ENCODE results near the gene IL34.
A peak's percentile ranks its signal among the peaks of the same experiment; 100 is the strongest.
"Not testable (repeated sequence)": the region's sequence is repeated elsewhere in the genome, so short reads cannot be mapped to it uniquely, and the experiment has no call there.

IL34 gene

DNA sequence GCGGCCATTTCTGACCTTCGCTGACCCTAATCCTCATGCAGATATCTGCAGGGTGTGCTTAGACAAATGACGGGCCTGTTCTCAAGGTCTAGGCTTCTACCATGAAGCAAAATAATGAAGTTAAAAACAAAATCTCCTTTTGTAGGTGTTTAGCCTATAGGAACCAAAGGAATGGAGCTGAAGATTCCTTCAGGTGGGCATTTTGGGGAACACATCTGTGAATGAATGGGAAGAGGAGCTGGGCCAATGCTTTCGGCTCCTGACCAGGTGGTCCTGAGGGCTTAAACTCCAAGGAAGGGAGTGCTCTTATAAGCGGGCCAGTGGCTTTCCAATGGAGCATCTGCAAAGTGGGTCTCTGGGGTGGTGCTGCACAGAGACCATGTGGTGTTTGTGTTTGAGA is 14.1 kb upstream of the IL34 start:
- DNase-seq (ENCODE audit: low read depth in 3 of 3) = no peak

DNA sequence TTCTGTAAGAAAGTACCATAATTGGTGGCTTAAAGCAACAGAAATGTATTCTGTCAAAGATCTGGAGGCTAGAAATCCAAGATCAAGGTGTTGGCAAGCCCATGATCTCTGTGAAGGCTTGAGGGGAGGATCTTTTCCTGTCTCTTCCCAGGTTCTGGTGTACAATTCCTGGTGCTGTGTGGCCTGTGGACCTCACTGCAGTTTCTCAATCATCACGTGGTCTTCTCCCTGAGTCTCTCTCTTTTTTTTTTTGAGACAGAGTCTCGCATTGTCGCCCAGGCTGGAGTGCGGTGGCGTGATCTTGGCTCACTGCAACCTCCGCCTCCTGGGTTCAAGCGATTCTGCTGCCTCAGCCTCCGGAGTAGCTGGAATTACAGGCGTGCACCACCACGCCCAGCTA is 12.7 kb upstream of the IL34 start:
- not testable (repeated sequence) for DNase-seq (ENCODE audit: low read depth in 3 of 3)

DNA sequence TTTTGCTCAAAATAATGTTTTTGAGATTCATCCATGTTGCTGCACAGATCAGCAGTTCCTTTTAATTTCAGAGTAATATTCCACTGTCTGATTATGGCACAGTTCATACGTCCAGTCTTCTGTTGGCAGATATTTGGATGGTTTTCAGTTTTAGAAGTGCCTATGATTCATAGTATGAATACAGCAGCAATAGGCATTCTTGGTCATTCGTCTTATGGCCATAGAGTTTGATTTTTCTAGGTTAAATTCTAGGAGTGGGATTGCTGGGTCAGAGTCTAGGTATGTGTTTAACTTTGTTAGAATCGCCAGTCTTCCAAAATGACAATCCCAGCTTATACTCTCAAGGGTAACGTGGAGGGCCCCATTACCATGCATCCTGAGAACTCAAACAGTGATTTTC is 11.5 kb upstream of the IL34 start:
- DNase-seq (ENCODE audit: low read depth in 3 of 3) = no peak

DNA sequence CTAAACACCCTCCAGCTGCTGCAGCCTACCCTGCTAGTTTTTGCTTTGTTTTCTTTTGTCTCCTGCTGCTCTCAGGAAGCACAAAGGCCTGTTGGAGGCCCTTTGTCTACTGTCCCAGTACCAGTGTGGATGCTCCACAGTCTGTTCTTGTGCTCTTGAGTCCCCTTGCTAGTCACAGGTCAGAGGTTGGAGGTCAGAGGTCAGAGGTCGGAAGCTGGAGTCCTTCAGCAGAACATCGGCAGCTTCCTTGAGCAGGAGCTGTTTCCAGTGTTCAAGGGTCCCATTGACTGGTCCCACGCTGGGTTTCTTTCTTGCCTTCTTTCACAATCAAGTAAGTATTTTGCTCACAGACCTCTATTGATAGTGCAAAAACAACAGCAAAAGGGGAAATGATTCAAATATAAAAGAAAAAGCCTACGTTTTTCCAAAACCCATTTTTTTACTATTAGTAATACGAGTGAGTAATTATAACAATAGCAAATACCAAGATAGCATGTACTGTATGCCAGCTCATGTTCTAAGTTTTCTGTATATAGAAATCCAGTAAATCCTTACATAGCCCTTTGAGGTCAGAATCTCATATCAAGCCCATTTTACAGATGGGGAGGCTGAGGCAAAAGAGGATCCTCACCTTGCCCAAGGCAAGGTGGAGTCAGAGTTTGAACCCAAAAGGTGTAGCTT is 10.9 kb upstream of the IL34 start:
- DNase-seq (ENCODE audit: low read depth in 3 of 3) = no peak

DNA sequence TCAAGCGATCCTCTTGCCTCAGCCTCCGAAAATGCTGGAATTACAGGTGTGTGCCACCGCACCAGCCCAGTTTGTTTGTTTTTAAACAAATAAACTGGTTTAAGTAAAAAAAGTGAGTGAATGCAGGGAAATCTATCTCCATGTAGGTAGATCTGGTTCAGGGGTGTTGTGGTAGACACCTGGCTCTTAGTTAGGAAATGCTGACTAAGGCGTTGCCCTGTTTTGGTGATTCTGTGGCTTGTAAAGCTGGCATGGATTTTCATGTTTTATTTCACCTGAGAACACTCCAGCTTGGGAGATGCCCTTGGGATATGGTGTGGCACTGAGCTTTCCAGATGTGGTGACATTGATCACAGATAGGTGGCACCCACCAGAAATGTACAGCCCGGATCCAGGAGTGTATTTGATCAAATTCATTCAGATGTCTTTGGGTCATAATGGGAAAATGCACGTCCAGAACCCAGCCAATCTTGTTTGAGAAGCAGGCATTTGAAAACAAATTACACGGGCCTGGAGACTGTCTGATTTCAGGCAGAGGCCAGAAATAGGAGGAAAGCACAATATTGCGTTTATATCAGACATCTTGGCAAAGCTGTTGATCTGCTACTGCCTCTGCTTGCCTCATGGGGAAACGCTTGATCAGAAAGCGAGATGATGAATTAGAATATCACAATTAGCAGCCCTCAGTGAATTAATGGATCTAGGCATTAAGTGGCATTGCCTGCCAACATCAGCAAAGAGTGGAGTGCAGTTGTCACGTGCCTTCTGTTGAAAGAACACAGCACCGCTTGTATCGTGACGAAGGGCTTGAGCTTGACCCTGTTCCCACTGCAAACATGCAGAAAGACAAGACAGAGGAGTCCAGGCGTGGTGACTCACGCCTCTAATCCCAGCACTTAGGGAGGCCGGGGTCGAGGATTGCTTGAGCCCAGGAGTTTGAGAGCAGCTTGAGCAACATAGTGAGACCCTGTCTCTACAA is 7.3 kb upstream of the IL34 start:
- DNase-seq (ENCODE audit: low read depth in 3 of 3) = no peak

DNA sequence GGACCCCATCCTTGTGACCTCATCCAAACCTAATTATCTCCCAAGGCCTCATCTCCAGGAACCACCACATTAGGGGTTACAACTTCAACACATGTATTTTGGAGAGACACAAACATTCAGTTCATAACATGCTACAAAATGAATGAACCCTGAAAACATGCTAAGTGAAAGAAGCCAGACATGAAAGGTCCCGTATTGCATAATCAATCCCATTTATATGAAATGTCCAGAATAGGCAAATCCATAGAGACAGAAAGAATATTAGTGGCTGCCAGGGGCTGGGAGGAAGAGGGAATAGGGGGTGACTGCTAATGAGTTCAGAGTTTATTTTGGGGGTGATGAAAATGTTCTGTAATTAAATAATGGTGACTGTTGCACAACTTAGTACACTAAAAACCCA is 3.7 kb upstream of the IL34 start:
- no peak for DNase-seq (ENCODE audit: low read depth in 3 of 3)

DNA sequence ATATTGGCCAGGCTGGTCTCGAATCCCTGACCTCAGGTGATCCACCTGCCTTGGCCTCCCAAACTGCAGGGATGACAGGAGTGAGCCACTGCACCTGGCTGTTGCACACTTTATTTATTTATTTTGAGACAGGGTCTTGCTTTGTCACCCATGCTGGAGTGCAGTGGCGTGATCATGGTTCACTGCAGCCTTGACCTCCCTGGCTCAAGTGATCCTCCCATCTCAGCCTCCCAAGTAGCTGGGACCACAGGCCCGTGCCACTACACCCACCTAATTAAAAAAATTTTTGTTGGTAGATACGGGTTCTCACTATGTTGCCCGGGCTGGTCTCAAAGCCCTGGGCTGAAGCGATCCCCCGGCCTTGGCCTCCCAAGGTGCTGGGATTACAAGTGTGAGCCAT is 3.1 kb upstream of the IL34 start:
- not testable (repeated sequence) for DNase-seq (ENCODE audit: low read depth in 3 of 3)

DNA sequence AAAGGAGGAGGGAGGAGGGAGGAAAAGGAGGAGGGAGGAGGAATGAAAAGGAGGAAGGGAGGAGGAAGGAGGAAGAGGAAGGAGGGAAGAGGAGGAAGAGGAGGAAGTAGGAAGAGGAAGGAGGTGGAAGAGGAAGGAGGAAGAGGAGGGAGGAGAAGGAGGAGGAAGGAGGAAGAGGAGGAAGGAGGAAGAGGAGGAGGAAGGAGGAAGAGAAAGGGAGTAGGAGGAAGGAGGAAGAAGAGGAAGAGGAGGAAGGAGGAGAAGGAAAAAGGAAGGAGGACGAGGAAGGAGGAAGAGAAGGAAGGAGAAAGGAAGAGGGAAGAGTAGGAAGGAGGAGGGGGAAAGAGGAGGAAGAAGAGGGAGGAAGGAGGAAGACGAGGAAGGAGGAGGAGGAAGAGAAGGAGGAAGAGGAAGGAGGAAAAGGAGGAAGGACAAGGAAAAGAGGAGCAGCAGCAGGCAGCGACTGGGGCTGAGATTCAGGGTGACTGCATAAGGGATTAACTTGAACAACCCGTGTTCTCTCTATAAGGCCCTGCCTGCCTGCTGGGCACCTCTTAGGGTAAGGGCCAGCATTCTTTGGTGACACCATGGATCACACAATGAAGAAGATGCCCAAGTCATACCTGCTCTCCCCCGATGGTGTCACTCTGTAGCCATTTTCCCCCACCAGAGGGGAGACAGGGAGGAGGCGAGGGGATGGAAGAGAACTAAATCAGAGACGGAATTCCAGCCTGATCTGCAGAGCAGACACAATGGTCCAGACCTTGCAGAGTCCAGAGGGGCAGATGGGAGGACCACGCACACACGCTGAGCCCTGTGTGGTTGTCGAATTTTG is 1.4 kb upstream of the IL34 start:
- DNase-seq (ENCODE audit: low read depth in 3 of 3) = no peak

DNA sequence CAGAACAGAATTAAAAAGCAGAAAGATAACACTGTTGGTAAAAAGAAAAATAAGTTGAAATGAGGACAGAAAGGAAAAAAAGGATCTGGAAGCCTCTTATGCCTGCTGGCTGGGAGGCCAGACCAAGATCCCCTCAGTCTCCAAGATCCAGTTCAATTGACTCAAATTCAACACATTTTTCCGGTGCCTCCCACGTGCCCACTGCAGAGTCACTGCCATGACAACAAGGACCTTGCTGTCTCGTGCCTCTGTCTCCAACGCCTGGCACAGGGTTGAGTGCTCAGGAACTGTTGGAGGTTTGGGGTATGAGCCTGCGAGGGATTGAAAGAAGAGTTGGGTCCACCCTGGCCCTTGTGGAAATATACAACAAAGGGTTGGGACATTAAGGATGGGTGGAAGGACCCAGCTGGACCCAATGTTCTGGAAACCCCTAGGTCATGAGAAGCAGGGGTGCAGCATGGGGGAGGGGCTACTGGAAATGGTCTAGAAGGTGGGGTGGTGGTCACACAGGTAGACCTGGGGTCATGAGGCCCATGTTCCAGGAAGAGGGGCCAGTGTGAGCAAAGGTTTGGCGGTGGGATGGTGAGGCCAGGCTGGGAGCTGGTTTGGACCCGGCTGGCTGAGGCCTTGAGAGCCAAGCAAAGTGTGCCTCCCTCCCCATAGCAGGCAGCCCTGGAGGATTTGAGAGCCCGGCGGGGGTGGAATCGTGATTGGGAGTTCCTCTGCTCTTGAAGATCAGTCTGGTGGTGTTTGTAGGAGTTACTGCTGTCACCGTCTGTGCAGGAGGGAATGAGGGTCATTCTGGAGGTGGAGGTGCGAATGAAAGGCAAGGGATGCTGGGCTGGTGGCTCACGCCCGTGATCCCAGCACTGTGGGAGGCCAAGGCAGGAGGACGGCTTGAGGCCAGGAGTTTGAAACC is 1.3 kb downstream of the IL34 start:
- DNase-seq (ENCODE audit: low read depth in 3 of 3) = no peak

DNA sequence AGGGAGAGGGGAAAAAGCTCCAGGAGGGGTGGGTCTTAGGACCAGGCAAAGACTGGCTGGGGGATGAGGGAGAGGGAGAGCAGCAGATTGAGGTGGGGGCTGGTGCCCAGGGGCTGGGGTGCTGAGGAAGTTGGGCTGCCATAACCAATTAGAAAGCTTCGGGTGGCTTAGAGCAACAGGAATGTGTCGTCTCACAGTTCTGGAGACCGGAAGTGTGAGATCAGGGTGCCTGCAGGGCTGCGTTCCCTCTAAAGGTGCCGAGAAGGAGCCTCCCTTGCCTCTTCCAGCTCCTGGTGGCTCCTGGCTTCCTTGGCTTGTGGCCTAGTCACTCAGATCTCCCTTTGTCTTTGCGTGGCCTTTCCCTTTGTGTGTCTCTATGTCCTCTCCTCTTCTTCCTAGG is 2.2 kb downstream of the IL34 start:
- no peak for DNase-seq (ENCODE audit: low read depth in 3 of 3)

DNA sequence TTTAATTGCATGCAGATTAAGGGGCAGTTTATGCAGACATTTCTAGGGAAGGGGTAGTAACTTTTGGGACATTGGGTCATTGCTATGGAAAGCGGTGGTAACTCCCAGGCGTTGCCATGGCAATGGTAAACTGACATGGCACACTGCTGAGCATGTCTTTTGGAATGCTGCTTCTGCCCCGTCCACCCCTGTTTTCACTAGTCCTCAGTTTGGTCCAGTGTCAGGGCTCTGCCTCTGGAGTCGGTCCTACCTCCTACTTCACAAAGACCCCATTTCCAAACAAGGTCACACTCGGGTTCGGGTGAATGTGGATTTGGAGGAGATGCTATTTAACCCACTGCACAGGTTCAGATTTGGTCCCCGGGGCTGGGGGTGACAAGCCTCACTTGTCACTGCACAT is 2.9 kb downstream of the IL34 start:
- no peak for DNase-seq (ENCODE audit: low read depth in 3 of 3)

DNA sequence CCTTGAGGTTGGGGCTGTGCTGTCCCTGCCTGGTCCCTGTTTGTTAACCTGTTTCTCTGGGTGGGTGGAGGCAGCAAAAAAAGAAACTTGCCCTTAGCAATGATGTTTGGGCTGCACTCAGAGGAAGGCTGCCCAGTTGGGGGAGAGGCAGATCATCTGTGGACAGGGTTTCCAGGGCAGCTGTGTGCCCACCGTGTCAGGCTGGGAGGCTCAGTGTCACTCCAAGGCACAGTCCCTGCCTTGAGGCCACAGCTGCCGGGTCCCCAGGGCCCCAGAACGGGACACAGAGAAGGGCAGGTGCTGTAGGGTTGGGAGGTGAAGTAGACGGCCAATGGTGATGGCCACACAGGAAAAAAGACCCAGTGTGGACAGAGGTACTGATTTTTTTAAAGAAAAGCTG is 3.9 kb downstream of the IL34 start:
- no peak for DNase-seq (ENCODE audit: low read depth in 3 of 3)

DNA sequence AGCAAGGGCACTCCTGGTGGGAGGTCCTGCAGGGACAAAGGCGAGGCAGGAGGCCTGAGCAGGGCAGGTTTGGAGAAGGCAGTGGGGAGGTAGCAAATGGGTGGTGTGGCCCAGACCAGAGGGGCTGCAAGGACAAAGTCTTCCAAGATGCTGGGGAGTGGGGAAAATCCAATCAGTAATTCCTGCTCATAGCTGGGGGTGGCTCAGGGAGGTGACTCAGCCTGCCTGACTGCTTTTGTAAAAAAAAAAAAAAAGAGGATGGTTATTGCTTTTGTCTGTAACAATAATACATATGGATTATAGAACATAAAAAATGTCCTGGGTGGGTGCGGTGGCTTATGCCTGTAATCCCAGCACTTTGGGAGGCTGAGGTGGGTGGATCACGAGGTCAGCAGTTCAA is 5.2 kb downstream of the IL34 start:
- DNase-seq (ENCODE audit: low read depth in 3 of 3) = no peak

DNA sequence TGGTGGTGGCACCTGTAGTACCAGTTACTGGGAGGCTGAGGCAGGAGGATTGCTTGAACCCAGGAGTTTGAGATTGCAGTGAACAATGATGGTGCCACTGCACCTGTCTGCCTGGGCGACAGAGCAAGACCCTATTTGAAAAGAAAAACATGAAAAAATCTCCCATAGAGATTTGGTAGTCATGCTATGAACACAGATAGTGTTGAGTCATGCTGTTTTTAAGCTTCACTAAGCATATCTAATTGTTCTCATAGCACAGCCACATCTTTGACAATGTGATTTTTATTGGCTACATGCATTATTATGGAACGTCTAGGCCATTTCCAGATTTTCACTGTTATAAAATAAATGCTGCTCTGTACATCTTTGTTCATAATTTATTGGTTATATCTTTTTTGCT is 6.0 kb downstream of the IL34 start:
- DNase-seq (ENCODE audit: low read depth in 3 of 3) = no peak

DNA sequence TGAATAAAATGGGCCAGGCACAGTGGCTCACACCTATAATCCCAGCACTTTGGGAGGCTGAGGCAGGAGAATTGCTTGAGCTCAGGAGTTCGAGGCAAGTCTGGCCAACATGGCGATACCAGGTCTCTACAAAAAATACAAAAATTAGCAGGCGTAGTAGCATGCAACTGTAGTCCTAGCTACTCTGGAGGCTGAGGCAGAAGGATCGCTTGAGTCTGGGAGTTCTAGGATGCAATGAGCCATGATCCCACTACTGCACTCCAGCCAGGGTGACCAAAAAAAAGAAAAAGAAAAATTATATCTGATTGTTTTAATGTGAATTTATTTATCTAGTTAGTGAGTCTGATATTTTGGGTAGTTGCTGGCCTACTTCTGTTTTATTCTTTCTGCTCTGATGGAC is 7.0 kb downstream of the IL34 start:
- no peak for DNase-seq (ENCODE audit: low read depth in 3 of 3)

DNA sequence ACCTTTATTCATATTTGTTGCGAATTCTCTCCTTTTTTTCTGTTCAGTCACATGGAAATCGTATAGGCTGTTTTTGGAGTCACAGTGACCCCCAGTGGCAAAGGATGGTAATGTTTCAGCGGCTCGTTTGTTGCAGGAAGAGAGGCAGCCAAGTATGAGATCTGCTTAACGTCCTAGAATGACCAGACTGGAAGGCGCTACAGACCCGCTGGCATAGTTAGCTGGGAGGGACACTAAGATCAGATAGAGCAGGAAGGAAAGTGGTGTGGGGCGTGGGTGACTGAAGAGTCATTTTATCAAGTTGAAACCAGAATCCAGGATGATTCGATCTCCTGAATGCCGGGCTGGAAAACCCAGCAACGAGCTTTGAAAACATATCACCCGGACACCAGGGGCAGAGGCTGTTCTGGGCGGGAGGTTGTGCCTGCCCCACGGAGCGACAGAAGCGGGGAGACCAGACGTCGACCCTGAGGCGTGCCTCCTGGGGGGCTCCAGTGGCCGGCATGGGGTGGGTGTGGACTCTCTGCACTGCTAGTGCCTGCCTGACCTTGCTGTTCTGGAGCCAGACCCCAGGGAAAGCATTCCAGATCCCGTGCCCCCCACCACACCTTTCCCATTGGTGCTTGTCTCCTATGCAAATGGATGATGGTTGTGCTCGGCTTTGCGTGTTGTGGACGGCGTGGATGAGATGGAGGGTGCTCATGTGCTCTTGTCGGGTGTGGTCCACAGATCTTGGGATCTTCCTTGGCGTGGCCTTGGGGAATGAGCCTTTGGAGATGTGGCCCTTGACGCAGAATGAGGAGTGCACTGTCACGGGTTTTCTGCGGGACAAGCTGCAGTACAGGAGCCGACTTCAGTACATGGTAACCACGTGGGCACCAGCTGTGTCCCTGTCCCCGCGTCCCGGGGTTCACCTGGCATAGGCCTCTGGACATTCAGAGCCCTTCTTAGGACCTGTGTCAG is 7.7 kb downstream of the IL34 start:
- DNase-seq (ENCODE audit: low read depth in 3 of 3) = peak; percentile 63 to 81 (median 72)

DNA sequence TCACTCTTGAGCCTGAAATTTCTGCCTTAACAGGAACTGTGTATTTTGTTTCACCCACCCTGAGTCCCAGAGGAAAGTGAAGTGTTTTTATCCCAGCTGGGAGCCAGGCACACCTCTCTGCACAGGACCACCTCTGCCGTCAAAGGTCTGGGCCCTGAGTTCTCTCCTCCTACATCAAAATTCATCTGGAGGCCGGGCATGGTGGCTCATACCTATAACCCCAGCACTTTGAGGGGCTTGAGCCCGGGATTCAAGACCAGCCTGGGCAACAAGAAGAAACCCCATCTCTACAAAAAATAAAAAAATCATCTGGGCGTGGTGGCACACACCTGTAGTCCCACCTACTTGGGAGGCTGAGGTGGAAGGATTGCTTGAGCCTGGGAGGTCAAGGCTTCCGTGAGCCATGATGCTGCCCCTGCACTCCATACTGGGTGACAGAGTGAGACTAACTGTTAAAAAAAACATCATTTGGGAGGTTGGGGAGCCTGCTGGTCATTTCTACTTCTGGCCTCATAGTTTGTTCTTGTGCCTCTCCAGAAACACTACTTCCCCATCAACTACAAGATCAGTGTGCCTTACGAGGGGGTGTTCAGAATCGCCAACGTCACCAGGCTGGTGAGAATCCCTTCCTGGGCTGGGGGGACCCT is 9.8 kb downstream of the IL34 start:
- DNase-seq (ENCODE audit: low read depth in 3 of 3) = no peak

DNA sequence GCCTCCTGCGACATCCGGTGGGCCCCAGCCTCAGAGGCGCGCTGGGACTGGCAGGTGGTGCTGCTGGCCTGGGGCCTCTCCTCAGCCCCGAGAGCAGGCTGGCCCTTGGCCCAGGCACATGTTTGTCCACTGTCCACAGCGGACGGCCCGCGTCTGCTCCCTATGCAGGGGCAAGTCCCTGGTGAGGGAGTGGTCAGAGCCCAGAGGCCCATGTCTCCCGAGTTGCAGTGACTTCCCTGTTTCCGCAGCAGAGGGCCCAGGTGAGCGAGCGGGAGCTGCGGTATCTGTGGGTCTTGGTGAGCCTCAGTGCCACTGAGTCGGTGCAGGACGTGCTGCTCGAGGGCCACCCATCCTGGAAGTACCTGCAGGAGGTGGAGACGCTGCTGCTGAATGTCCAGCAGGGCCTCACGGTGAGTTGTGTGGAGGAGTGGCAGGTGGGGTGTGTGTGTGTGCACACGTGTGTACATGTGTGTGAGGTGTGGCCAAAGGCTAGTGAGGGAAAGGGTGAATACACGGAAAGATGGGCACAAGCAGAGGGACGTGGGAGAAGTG is 10.4 kb downstream of the IL34 start:
- no peak for DNase-seq (ENCODE audit: low read depth in 3 of 3)

DNA sequence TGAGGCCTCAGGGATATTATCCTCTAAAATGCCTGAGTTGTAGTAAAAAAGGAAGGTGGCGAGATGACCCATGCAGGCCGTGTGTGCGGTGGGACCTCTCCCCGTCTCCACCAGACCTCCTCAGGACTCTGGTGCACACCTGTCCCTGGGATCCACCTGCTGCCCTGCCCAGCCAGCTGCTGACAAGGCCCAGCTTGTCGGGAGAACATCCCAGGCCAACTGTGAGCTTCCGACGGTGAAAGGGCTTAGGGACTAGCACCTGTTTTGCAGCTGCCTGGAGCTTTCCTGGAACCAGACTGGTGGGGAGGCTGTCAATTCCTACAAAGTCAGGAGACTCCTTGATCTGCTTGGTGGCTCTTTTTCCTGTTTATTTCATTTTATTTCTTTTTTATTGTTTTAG is 11.6 kb downstream of the IL34 start:
- no peak for DNase-seq (ENCODE audit: low read depth in 3 of 3)

Data from stimulated activated CD4-positive, alpha-beta T cell treated with anti-CD3 and anti-CD28 coated beads, TNF-alpha, amount 100 ng/mL, for 24 hours (primary cell).